ENCODE data around the gene CEP41.

Gene CEP41

DNA sequence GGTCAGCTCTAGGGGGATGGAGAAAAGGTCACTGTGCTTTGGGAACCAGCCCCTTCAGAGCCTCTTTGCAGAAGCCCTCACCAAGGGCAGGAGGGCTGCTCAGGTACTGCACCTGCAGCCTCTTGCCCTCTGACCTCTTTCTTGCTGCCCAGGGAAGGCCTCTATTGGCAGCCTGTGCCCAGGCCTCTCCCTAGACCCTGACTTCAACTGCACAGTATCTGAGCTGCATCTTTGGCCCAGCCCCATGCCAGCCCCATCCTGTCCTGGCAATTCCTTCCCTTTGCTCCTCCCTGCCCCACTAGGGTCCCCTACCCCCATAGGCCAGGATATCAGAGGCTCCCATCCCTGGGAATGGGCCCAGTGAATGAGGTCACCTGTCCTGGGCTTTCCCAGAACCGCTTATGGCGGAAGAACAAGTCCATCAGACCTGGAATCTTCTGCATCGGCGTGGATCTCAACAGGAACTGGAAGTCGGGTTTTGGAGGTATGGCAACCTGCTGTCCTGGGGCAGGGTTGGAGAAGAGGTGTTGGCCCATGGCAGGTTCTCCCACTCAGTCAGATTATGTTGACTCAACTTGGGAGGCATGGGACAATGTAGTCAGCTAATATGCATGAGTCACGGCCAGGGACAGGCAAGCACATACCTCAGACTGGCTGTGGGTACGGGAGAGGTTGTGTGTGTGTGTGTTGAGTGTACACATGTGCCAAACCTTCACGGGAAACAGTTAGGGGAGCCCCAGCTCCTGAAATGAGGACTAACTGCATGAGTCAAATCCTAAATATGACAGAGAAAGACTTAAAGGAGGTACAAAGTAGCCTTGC is 77.6 kb downstream of the CEP41 start:
- no CpG with 5 or more reads among the region's 8 CpGs for WGBS (ENCODE audit: insufficient coverage, insufficient read length)
- no peaks in the 10 kb centered on the region for H3K9me3 ChIP-seq (ENCODE audit: control insufficient read depth, insufficient read depth, low read length)

DNA sequence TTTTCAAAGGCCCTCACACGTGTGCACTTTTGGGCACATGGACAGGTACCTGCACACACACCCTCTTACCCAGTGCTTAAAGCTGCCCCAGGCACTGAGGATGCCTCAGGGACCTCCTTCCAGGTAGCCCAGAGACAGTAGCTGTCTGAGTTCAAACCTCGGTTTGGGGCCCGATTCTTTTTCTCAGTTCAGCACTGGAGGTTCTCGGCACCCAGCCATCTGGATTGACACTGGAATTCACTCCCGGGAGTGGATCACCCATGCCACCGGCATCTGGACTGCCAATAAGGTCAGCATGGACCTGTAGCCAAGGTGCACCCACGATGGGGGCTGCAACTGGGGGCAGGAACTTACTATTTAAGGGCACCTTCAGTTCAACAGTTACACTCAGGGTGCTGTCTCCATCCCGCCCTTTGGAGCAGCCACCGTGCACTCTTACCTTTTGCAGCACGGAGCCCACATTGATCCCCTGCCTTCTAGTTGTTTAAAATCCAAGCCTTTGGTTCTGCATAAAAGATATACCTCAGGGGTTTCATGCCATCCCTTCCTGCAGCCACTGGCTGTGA is 78.5 kb downstream of the CEP41 start:
- no peaks in the 10 kb centered on the region for H3K4me1 ChIP-seq (ENCODE audit: control insufficient read depth, insufficient read depth, low read length)
- DNase-seq (ENCODE audit: low read depth, low spot score), result no peak
- no peaks in the 10 kb centered on the region for H3K9me3 ChIP-seq (ENCODE audit: control insufficient read depth, insufficient read depth, low read length)
- H3K36me3 ChIP-seq (ENCODE audit: control insufficient read depth, insufficient read depth, low read length), result no peaks in the 10 kb centered on the region
- H3K4me3 ChIP-seq (ENCODE audit: low read length), result no peak overlapping the region
- no peaks in the 10 kb centered on the region for H3K27me3 ChIP-seq (ENCODE audit: control insufficient read depth, insufficient read depth, low read length)
- no peak overlapping the region for H3K27ac ChIP-seq (ENCODE audit: low read length)
- WGBS (ENCODE audit: insufficient coverage, insufficient read length), result no CpG with 5 or more reads among the region's 10 CpGs

More for the DNA sequence above, 77.6 kb downstream of the CEP41 start:
- Histone ChIP-seq H3K27me3 (ENCODE audit: control insufficient read depth, insufficient read depth, low read length) (no peaks in the 10 kb centered on the region), H3K4me1 (ENCODE audit: control insufficient read depth, insufficient read depth, low read length) (no peaks in the 10 kb centered on the region; the same call in 1 of the 2 replicates), H3K27ac (ENCODE audit: low read length) (no peak overlapping the region), H3K36me3 (ENCODE audit: control insufficient read depth, insufficient read depth, low read length) (no peaks in the 10 kb centered on the region), H3K4me3 (ENCODE audit: low read length) (no peak overlapping the region)
- no peak for DNase-seq (ENCODE audit: low read depth, low spot score)

DNA sequence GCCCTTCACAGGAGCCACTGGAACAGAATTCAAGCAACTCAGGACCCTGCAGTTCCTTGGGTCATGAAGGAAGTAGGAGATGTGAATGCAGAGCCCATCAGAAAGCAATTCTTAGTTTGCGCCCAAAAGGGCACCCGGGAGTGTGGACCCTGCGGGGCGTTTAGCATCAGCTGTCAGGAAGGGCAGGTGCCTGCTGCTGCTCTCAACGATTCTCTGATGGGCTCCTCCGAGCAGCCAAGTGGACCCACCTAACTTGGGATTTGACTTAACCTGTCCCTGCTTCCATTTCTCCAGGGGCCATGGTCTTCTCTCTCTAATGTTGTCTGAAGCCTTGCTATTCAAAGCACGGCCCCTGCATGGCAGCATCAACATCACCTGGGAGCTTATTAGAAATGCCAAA is 79.1 kb downstream of the CEP41 start:
- Histone ChIP-seq H3K4me3 (ENCODE audit: low read length) (no peak overlapping the region), H3K27ac (ENCODE audit: low read length) (no peak overlapping the region), H3K9me3 (ENCODE audit: control insufficient read depth, insufficient read depth, low read length) (no peaks in the 10 kb centered on the region), H3K36me3 (ENCODE audit: control insufficient read depth, insufficient read depth, low read length) (no peaks in the 10 kb centered on the region), H3K27me3 (ENCODE audit: control insufficient read depth, insufficient read depth, low read length) (no peaks in the 10 kb centered on the region), H3K4me1 (ENCODE audit: control insufficient read depth, insufficient read depth, low read length) (peaks cover 1% of the 10 kb centered on the region)
- DNase-seq (ENCODE audit: low read depth, low spot score), result no peak
- WGBS (ENCODE audit: insufficient coverage, insufficient read length), result no CpG with 5 or more reads among the region's 7 CpGs

DNA sequence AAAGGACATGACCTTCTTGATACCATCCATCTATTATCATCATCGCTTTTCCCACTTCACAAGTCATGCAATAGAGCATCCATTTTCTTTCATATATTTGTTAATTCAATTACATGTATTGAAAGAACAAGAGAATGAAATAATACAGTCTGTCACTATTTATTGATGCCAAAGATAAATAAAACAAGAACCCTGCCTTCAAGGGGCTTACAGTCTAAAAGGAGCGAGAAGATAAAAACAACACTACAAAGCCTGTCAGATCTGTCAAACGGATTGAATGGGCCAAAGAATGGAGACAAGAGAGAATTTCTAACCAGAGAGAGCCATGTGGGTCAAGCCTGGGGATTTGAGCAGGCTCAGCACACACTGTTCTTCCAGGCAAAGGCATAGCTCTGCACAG is 80.3 kb downstream of the CEP41 start:
- Histone ChIP-seq H3K4me3 (ENCODE audit: low read length) (no peak overlapping the region), H3K27me3 (ENCODE audit: control insufficient read depth, insufficient read depth, low read length) (no peaks in the 10 kb centered on the region), H3K27ac (ENCODE audit: low read length) (no peak overlapping the region), H3K4me1 (ENCODE audit: control insufficient read depth, insufficient read depth, low read length) (peaks cover 8% of the 10 kb centered on the region), H3K36me3 (ENCODE audit: control insufficient read depth, insufficient read depth, low read length) (no peaks in the 10 kb centered on the region), H3K9me3 (ENCODE audit: control insufficient read depth, insufficient read depth, low read length) (no peaks in the 10 kb centered on the region)
- no peak for DNase-seq (ENCODE audit: low read depth, low spot score)
- WGBS (ENCODE audit: insufficient coverage, insufficient read length), result 100% methylated on average over 1 of the region's 3 CpGs

DNA sequence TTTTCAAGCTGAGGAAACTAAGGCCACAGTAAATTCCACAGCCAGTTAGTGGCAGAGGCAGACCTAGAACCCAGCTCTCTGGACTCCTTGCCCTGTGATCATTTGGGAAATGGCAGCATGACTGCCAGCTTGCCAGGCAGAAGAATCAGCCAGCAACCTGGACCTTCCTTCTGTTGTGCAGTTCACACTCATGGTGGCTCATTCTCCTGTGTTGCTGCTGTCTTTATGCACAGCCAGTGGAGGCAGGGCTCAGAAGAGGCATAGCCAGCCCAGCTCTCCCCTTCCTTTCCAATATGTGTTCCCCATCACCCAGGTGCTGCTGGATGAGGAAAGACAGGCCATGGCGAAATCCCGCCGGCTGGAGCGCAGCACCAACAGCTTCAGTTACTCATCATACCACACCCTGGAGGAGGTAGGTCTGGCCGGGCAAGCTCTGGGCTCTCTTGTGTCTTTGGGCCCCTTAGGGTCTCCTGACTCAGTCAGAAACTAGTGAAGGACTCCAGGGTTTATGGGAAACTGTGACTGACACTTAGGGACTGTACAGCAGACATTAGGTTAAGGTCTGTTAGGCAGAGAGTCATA is 81.4 kb downstream of the CEP41 start:
- WGBS (ENCODE audit: insufficient coverage, insufficient read length), result no CpG with 5 or more reads among the region's 5 CpGs
- no peak for DNase-seq (ENCODE audit: low read depth, low spot score)
- Histone ChIP-seq H3K36me3 (ENCODE audit: control insufficient read depth, insufficient read depth, low read length) (no peaks in the 10 kb centered on the region), H3K4me1 (ENCODE audit: control insufficient read depth, insufficient read depth, low read length) (peaks cover 8% of the 10 kb centered on the region), H3K27ac (ENCODE audit: low read length) (no peak overlapping the region), H3K27me3 (ENCODE audit: control insufficient read depth, insufficient read depth, low read length) (no peaks in the 10 kb centered on the region), H3K9me3 (ENCODE audit: control insufficient read depth, insufficient read depth, low read length) (no peaks in the 10 kb centered on the region), H3K4me3 (ENCODE audit: low read length) (no peak overlapping the region)

DNA sequence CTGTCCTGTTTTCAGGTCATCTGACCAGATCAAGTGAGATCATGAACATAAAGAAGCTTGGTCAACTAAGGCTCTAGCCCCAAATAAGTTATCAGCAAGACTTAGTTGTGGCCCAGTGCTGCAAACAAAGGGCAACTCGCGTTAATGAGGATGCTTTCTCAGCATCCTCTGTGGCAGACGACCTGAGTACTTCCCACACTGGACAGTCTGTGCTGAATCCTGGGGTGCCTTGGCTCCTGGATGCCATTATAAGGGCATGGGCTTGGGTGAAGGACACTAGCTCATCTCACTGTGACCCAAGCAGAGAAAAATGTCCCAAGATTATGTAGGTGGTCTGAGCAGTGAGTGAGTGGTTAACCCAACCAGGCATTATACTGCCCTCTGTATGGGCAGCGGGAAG is 82.3 kb downstream of the CEP41 start:
- WGBS (ENCODE audit: insufficient coverage, insufficient read length), result no CpG with 5 or more reads among the region's 4 CpGs
- Histone ChIP-seq H3K4me1 (ENCODE audit: control insufficient read depth, insufficient read depth, low read length) (peaks cover 8% of the 10 kb centered on the region), H3K9me3 (ENCODE audit: control insufficient read depth, insufficient read depth, low read length) (no peaks in the 10 kb centered on the region)

DNA sequence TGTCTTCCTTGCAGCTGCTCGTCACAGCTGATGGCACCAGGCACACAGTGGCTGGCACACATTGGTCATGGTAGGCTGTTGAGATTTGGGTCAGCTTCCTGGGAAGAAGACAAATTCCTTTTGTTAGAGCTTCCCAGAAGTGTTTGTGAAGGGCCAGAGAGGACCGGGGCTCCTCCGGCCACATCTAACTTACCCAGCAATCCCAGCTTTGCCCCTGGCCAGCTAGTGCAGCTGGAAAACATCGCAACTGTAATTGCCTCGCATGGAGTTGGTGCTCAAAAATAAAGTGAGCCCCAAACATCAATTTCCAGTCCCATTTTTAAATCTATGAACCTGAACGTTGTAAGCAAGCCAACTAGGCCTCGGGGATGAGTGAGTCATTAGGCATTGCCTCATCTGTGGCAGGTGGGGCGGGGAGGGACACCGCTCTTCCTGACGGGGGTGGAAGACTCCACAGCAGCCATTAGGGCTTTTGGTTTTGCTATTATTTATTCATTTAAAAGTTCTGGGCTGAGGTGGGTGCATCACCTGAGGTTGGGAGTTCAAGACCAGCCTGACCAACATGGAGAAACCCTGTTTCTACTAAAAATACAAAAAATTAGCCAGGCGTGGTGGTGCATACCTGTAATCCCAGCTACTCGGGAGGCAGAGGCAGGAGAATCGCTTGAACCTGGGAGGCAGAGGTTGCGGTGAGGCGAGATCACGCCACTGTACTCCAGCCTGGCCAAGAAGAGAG is 83.8 kb downstream of the CEP41 start:
- peaks cover 8% of the 10 kb centered on the region for H3K4me1 ChIP-seq (ENCODE audit: control insufficient read depth, insufficient read depth, low read length)
- no peak overlapping the region for H3K4me3 ChIP-seq (ENCODE audit: low read length)
- H3K27me3 ChIP-seq (ENCODE audit: control insufficient read depth, insufficient read depth, low read length), result no peaks in the 10 kb centered on the region
- H3K36me3 ChIP-seq (ENCODE audit: control insufficient read depth, insufficient read depth, low read length), result no peaks in the 10 kb centered on the region
- WGBS (ENCODE audit: insufficient coverage, insufficient read length), result no CpG with 5 or more reads among the region's 16 CpGs
- no peaks in the 10 kb centered on the region for H3K9me3 ChIP-seq (ENCODE audit: control insufficient read depth, insufficient read depth, low read length)
- no peak for DNase-seq (ENCODE audit: low read depth, low spot score)
- H3K27ac ChIP-seq (ENCODE audit: low read length), result no peak overlapping the region

More for the DNA sequence above, 82.3 kb downstream of the CEP41 start:
- no peak for DNase-seq (ENCODE audit: low read depth, low spot score)
- no peak overlapping the region for H3K27ac ChIP-seq (ENCODE audit: low read length)
- H3K4me3 ChIP-seq (ENCODE audit: low read length), result no peak overlapping the region
- H3K27me3 ChIP-seq (ENCODE audit: control insufficient read depth, insufficient read depth, low read length), result no peaks in the 10 kb centered on the region
- no peaks in the 10 kb centered on the region for H3K36me3 ChIP-seq (ENCODE audit: control insufficient read depth, insufficient read depth, low read length)

DNA sequence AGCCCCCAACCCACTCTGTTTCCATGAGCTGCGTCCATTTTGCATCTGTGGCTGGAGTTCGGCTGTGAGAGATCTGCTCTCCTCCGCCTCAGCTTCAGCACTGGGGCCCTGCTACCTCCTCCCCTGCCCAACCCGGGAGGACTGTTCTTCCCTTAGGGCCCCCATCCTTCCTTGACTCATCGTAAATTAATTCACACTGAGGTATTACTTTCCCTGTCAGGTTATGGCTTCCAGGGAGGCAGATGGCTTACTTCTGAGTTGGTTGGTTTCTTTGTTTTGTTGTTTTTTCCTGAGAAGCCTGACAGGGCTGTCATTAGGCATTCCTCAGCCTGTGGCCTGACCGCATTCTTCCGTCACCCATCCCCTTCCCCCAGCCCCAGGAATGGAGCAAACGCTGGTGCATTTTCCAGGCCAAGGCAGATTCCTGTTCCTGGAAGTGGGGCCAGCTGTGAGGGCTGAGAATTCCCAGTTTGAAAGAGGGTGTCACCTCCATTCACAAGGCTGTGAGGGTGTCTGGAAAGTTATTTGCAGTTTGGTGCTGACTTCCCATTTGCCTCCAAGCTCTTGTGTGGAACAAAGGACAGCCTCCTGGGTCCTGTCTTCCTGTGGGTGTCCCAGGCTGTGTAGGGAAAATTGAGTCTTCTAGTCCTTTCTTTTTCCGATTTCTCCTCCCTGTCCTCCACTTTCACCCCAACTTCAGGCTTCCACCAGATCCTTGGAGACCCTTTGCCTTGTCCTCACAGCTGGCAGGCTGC is 84.5 kb downstream of the CEP41 start:
- DNase-seq (ENCODE audit: low read depth, low spot score), result no peak
- H3K4me1 ChIP-seq (ENCODE audit: control insufficient read depth, insufficient read depth, low read length), result peaks cover 13% of the 10 kb centered on the region
- no peaks in the 10 kb centered on the region for H3K9me3 ChIP-seq (ENCODE audit: control insufficient read depth, insufficient read depth, low read length)
- no peaks in the 10 kb centered on the region for H3K36me3 ChIP-seq (ENCODE audit: control insufficient read depth, insufficient read depth, low read length)
- H3K4me3 ChIP-seq (ENCODE audit: low read length), result no peak overlapping the region
- no peak overlapping the region for H3K27ac ChIP-seq (ENCODE audit: low read length)
- WGBS (ENCODE audit: insufficient coverage, insufficient read length), result no CpG with 5 or more reads among the region's 9 CpGs
- H3K27me3 ChIP-seq (ENCODE audit: control insufficient read depth, insufficient read depth, low read length), result no peaks in the 10 kb centered on the region

DNA sequence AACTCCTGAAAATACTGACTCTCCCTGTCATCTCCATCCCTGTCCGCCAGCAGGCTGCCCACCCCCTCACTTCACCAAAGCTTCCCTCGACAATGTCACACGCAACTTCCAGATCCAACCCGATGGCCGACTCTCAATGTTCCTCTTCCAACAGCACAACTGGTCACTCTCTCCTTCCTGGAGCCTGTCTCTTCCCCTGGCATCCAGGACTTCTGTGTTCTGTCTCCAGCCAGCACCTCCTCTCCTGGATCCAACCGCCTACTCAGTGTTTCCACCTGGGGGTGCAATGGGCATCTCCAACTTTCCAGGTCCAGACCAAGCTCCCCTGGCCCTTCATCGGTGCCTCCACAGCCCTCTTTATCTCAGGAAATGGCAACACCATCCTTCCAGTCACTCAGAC is 87.6 kb downstream of the CEP41 start:
- Histone ChIP-seq H3K4me1 (ENCODE audit: control insufficient read depth, insufficient read depth, low read length) (peaks cover 13% of the 10 kb centered on the region), H3K27ac (ENCODE audit: low read length) (no peak overlapping the region), H3K4me3 (ENCODE audit: low read length) (no peak overlapping the region), H3K36me3 (ENCODE audit: control insufficient read depth, insufficient read depth, low read length) (no peaks in the 10 kb centered on the region), H3K9me3 (ENCODE audit: control insufficient read depth, insufficient read depth, low read length) (no peaks in the 10 kb centered on the region), H3K27me3 (ENCODE audit: control insufficient read depth, insufficient read depth, low read length) (no peaks in the 10 kb centered on the region)
- DNase-seq (ENCODE audit: low read depth, low spot score), result no peak
- WGBS (ENCODE audit: insufficient coverage, insufficient read length), result no CpG with 5 or more reads among the region's 7 CpGs

Measured in iPS DF 6.9 (cell line).